Activated naive CD4-positive, alpha-beta T cell treated with anti-CD3 and anti-CD28 coated beads, Interleukin-2, amount 50 U/mL, for 16 hours (primary cell): Measurements from ENCODE around the gene PCNX4.

Source experiments
- DNase-seq: peaks from one replicate; pipeline ENCODE4 v3.0.0-alpha.2; 2020

Gene PCNX4

GRCh38 chr14:60211153-60211552 lies 119.4 kb downstream of the PCNX4 start:
- DNase-seq = no peak

DNA sequence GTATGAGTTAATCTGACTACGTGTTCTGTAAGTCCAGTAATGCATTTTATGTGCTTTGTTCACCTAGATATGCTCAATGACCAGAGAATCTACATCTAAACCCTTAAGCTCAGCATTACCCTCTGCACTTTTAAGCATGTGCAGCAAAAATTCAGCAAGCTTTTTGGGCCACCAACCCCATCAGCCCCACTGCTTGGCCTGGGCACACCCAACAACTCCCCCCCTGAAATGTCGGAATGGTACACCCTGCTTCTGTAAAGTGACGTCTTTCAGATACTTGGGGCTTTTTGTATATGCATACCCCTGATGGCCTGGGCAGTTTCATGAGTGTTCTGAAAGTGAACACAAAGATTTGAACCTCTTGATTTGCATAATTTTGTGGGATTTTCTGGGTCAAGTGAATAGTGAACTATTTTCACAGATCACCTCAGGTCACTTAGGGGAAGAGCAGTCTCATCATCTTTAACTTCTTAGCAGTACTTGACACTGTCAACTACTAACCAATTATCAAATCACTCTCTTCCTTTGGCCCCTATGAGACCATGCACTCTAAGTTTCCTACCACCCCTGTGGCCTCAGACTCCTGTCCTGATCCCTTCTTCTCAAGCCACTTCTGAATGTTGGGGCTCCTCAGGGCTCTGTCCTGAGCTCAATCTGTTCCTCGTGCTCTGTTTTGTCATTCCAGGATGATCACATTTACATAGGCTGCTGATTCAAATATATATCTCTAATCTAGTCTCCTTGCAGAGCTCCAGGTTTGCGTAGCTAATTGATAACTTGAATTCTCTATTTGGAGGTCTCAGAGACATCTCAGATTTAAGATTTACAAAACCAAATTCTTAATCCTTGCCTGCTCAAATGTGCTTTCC lies 121.0 kb downstream of the PCNX4 start:
- DNase-seq = no peak

DNA sequence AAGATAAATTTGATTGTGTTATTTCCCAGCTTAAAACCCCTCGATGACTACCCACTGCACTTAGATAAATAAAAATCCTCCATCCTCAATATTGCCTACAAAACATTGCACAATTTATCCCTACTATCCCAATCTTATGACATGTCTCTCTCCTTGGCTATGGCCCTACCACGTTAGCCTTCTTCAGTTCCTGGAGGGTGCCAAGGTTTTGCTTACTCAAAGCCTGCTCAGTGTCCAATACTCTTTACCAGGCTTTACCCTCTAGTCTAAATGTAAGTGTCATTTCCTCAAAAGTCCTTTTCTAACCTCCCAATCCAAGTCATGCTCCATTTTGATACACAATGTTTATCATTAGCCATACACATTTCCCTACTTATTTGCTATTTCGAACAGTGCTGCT lies 122.3 kb downstream of the PCNX4 start:
- no peak for DNase-seq

DNA sequence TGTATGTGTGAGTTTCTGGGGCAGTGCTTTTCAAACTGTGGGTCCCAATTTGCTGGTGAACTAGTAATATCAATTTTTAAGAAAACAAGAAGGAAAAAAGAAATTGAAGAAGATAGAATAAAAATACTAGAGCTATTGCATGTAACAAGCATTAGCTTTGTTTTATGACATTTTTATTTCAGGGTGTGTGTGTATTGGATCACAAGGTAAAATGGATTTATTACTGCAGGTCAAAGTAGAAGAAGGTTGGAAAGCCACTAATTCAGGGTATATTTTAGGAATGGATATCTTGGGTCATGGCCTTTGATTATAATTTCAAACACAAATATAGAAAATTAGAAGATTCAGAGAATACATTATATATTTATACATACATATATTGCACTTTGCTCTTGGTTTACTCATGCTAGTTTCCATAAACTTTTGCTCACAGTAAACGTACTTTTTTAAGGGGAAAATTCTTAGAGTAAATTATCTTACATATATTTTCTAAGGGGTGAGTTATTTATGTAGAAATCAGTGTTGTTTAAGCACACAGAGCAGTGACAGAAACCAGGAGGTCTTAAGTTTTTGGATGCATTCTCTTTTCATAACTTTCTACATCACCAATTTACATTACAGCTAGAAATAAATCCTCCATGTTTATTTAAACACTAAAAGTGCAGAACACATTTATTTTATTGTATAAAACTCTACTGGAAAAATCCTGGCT lies 122.8 kb downstream of the PCNX4 start:
- no peak for DNase-seq

- DNase-seq = no peak
These were observed 123.4 kb downstream of the PCNX4 start for GRCh38 chr14:60215127-60215444.

GRCh38 chr14:60215520-60216420 lies 124.0 kb downstream of the PCNX4 start:
- no peak for DNase-seq

GRCh38 chr14:60217713-60218112 lies 126.0 kb downstream of the PCNX4 start:
- DNase-seq = no peak
